ENCODE data around the gene RARB.

The RARB gene

GRCh38 chr3:25472731-25473130 is 44.7 kb downstream of the RARB start:
- H3K4me3 ChIP-seq (ENCODE audit: control insufficient read depth, low read depth, low read length) = no peak overlapping the region
- DNase-seq (ENCODE audit: low read depth) = no peak
- TF ChIP-seq CTCF (IDR thresholded peaks at IDR 0.05; ENCODE audit: control insufficient read depth, insufficient read depth, low read depth, low read length, missing control alignments) = no peak

GRCh38 chr3:25473246-25473645 is 45.2 kb downstream of the RARB start:
- TF ChIP-seq CTCF (IDR thresholded peaks at IDR 0.05; ENCODE audit: control insufficient read depth, insufficient read depth, low read depth, low read length, missing control alignments) = no peak
- H3K4me3 ChIP-seq (ENCODE audit: control insufficient read depth, low read depth, low read length) = no peak overlapping the region
- no peak for DNase-seq (ENCODE audit: low read depth)

- no peak for TF ChIP-seq CTCF (IDR thresholded peaks at IDR 0.05; ENCODE audit: control insufficient read depth, insufficient read depth, low read depth, low read length, missing control alignments)
- DNase-seq (ENCODE audit: low read depth) = no peak
- H3K4me3 ChIP-seq (ENCODE audit: control insufficient read depth, low read depth, low read length) = no peak overlapping the region
Measured at GRCh38 chr3:25474052-25474451, 46.0 kb downstream of the RARB start.

- DNase-seq (ENCODE audit: low read depth) = no peak
- TF ChIP-seq CTCF (IDR thresholded peaks at IDR 0.05; ENCODE audit: control insufficient read depth, insufficient read depth, low read depth, low read length, missing control alignments) = no peak
- H3K4me3 ChIP-seq (ENCODE audit: control insufficient read depth, low read depth, low read length) = no peak overlapping the region
Measured at GRCh38 chr3:25476639-25477038, 48.6 kb downstream of the RARB start.

- no peak for DNase-seq (ENCODE audit: low read depth)
- TF ChIP-seq CTCF (IDR thresholded peaks at IDR 0.05; ENCODE audit: control insufficient read depth, insufficient read depth, low read depth, low read length, missing control alignments) = no peak
- H3K4me3 ChIP-seq (ENCODE audit: control insufficient read depth, low read depth, low read length) = no peak overlapping the region
Measured at GRCh38 chr3:25478211-25478757, 50.2 kb downstream of the RARB start.

- no peak for TF ChIP-seq CTCF (IDR thresholded peaks at IDR 0.05; ENCODE audit: control insufficient read depth, insufficient read depth, low read depth, low read length, missing control alignments)
- DNase-seq (ENCODE audit: low read depth) = no peak
- no peak overlapping the region for H3K4me3 ChIP-seq (ENCODE audit: control insufficient read depth, low read depth, low read length)
Measured at GRCh38 chr3:25478964-25479726, 51.1 kb downstream of the RARB start.
